SU-DHL-6 (cell line): ENCODE results near the gene GDI1.
"Not testable (repeated sequence)": the region's sequence is repeated elsewhere in the genome, so short reads cannot be mapped to it uniquely, and the experiment has no call there.

Experiments used
- EZH2phosphoT487 ChIP-seq: fragments of 200-600 bp; sonication (generic), shearing (Covaris generic); conservative IDR thresholded peaks from 2 replicates; pipeline ENCODE4 v1.6.1; 2018; ENCODE audit warnings: mild to moderate bottlenecking, antibody characterized with exemption, low read length, moderate library complexity, mixed read lengths
- TF ChIP-seq, protein P1 (sequence below): fragments of 200-600 bp; sonication (generic); IDR thresholded peaks from one replicate; pipeline ENCODE4 v1.5.1; 2017; ENCODE audit warnings: antibody characterized with exemption, mild to moderate bottlenecking, low read length, moderate library complexity; ENCODE audit not compliant: insufficient read depth, poor library complexity, severe bottlenecking

- not testable (repeated sequence) for TF ChIP-seq EZH2phosphoT487
- TF ChIP-seq, protein P1, sequence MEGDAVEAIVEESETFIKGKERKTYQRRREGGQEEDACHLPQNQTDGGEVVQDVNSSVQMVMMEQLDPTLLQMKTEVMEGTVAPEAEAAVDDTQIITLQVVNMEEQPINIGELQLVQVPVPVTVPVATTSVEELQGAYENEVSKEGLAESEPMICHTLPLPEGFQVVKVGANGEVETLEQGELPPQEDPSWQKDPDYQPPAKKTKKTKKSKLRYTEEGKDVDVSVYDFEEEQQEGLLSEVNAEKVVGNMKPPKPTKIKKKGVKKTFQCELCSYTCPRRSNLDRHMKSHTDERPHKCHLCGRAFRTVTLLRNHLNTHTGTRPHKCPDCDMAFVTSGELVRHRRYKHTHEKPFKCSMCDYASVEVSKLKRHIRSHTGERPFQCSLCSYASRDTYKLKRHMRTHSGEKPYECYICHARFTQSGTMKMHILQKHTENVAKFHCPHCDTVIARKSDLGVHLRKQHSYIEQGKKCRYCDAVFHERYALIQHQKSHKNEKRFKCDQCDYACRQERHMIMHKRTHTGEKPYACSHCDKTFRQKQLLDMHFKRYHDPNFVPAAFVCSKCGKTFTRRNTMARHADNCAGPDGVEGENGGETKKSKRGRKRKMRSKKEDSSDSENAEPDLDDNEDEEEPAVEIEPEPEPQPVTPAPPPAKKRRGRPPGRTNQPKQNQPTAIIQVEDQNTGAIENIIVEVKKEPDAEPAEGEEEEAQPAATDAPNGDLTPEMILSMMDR: not testable (repeated sequence)
Measured at GRCh38 chrX:154388094-154388493, 48.9 kb upstream of the GDI1 start.
